Activated CD8-positive, alpha-beta T cell treated with anti-CD3 and anti-CD28 coated beads for 36 hours (primary cell): ENCODE data around the gene PFN3. TPM values are rescaled to one million over a fixed set of nuclear protein-coding genes. Genes with fewer than 3 reads are reported as not detected.

Experiments
- ATAC-seq: fragments of 200-7000 bp; cut with Tn5 transposase; one replicate; pipeline ENCODE4 v1.10.0; 2021; ENCODE audit warnings: mild to moderate bottlenecking, moderate library complexity
- CTCF ChIA-PET: fragments of 350-600 bp; sonication (Branson Sonifier 250); formaldehyde crosslinking; loops from one replicate; lab custom pipeline; 2021; ENCODE audit warnings: antibody characterized with exemption; lab: Charles Lee
- POLR2A ChIA-PET: fragments of 350-600 bp; sonication (Branson Sonifier 250); formaldehyde crosslinking; loops from one replicate; lab custom pipeline; 2021; ENCODE audit warnings: antibody characterized with exemption; lab: Charles Lee
- DNase-seq: peaks from one replicate; pipeline ENCODE4 v3.0.0-alpha.2; 2020
- H3K27ac Mint-ChIP-seq: one replicate; pipeline ENCODE4 v1.8.0; 2021; ENCODE audit warnings: mild to moderate bottlenecking, mixed read lengths
- H3K27me3 Mint-ChIP-seq: one replicate; pipeline ENCODE4 v1.8.0; 2021; ENCODE audit warnings: mixed read lengths
- H3K36me3 Mint-ChIP-seq: one replicate; pipeline ENCODE4 v1.8.0; 2021; ENCODE audit warnings: low read depth, mixed read lengths
- H3K4me1 Mint-ChIP-seq: one replicate; pipeline ENCODE4 v1.8.0; 2021; ENCODE audit warnings: low read depth, mixed read lengths
- H3K4me3 Mint-ChIP-seq: one replicate; pipeline ENCODE4 v1.8.0; 2021; ENCODE audit warnings: mild to moderate bottlenecking, moderate library complexity, mixed read lengths
- H3K9me3 Mint-ChIP-seq: one replicate; pipeline ENCODE4 v1.8.0; 2021; ENCODE audit warnings: mixed read lengths
- CTCF ChIP-seq: fragments of 200-600 bp; IDR thresholded peaks from one replicate; pipeline ENCODE4 v1.8.0; 2022; ENCODE audit warnings: antibody characterized with exemption, mild to moderate bottlenecking
- intact Hi-C: fragments of 100-400 bp; cut with micrococcal nuclease; formaldehyde crosslinking; loops from one replicate; pipeline ENCODE4 v1.10.0; 2022
- total RNA-seq, 2 experiments: library from RNA; stranded (reverse); gene quantifications; one replicate each; pipeline ENCODE4 v1.2.3, GENCODE V29; 2021

The PFN3 gene
- total RNA-seq, 2 experiments from 2014 or later: not detected

GRCh38 chr5:177355868-177356168 is 44.6 kb downstream of the PFN3 start:
- ATAC-seq (no peak), DNase-seq (no peak)
- ChIA-PET POLR2A (interaction anchor here (0.6 to 1.5 kb wide), 4 partner anchors 9 to 43 kb away, joined by 3 to 5 read pairs (median 4); no protein-coding TSS in a partner anchor), CTCF (interaction anchor here (1.2 to 6.8 kb wide), 7 partner anchors 10 to 48 kb away, joined by 3 to 55 read pairs (median 9); no protein-coding TSS in a partner anchor)
- intact Hi-C loops: loop anchor here (5.0 kb wide), 1 partner anchor 39 kb away; no protein-coding TSS in a partner anchor
- H3K27me3 Mint-ChIP-seq: no peaks in the 10 kb centered on the region
- H3K4me3 Mint-ChIP-seq: no peak overlapping the region
- peaks cover 14% of the 10 kb centered on the region for H3K9me3 Mint-ChIP-seq
- no peak overlapping the region for H3K27ac Mint-ChIP-seq
- TF ChIP-seq CTCF: no peak
- H3K36me3 Mint-ChIP-seq: peaks cover 6% of the 10 kb centered on the region
- H3K4me1 Mint-ChIP-seq: peaks cover 56% of the 10 kb centered on the region

- POLR2A ChIA-PET: interaction anchor here (1.1 to 1.5 kb wide), 4 partner anchors 9 to 43 kb away, joined by 3 to 5 read pairs (median 4); no protein-coding TSS in a partner anchor
- Mint-ChIP-seq H3K9me3 (peaks cover 14% of the 10 kb centered on the region), H3K4me3 (no peak overlapping the region), H3K36me3 (peaks cover 6% of the 10 kb centered on the region), H3K4me1 (peaks cover 59% of the 10 kb centered on the region), H3K27me3 (no peaks in the 10 kb centered on the region), H3K27ac (no peak overlapping the region)
- TF ChIP-seq CTCF: no peak
- DNase-seq (no peak), ATAC-seq (no peak)
- intact Hi-C loops: loop anchor here (5.0 kb wide), 1 partner anchor 38 kb away; no protein-coding TSS in a partner anchor
- CTCF ChIA-PET: interaction anchor here (0.7 to 6.8 kb wide), 12 partner anchors 9 to 99 kb away, joined by 3 to 55 read pairs (median 4); no protein-coding TSS in a partner anchor
Measured at GRCh38 chr5:177355162-177355867, 45.1 kb downstream of the PFN3 start.

DNA sequence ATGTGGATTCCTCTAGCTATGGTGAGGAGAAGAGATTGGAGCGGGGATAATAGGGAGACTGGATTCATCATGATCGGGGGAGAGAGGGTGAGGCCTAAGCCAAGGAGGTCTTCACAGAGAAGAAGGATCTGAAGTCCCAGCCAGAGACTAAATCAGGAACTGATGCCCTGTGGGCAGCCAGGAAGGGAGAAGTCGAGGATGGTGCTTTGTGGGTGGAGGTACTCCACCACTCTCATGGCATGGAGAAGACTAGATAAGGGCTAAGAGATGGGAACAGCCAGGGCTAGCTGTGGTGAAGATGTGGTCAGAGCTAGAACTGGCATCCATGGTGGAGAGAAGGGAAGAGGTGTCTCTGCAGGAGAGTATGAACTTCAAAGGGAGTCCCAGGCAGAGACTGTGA is 45.8 kb downstream of the PFN3 start:
- no peak for TF ChIP-seq CTCF
- Mint-ChIP-seq H3K9me3 (peaks cover 14% of the 10 kb centered on the region), H3K27me3 (no peaks in the 10 kb centered on the region), H3K27ac (no peak overlapping the region), H3K4me1 (peaks cover 59% of the 10 kb centered on the region), H3K36me3 (peaks cover 10% of the 10 kb centered on the region), H3K4me3 (no peak overlapping the region)
- ChIA-PET CTCF (interaction anchor here (0.7 to 3.2 kb wide), 10 partner anchors 14 to 100 kb away, joined by 3 to 13 read pairs (median 4); no protein-coding TSS in a partner anchor), POLR2A (interaction anchor here (1.4 to 1.5 kb wide), 3 partner anchors 12 to 27 kb away, joined by 3 to 4 read pairs (median 4); no protein-coding TSS in a partner anchor)
- intact Hi-C loops: loop anchor here (5.0 kb wide), 1 partner anchor 37 kb away; no protein-coding TSS in a partner anchor
- no peak for ATAC-seq
- no peak for DNase-seq

DNA sequence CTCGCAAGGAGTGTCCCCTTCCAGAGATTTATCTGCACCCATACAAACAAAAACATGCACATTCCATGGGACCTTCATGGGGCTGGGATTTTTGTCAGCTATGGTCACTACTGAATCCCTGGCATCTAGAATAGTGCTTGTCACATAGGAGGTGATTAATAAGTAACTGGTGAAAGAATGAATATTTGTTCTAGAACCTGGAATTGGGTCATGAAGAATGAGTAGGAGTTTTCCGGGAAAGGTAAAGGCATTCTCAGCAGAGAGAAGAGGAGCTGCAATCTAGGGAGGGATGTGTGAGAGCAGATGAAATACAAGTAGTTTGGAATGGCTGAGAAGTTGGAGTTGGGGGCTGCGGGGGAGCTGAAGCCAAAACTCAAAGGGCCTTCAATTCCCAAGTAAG is 46.2 kb downstream of the PFN3 start:
- peaks cover 58% of the 10 kb centered on the region for H3K4me1 Mint-ChIP-seq
- intact Hi-C loops: no loop called here
- H3K27me3 Mint-ChIP-seq: no peaks in the 10 kb centered on the region
- H3K27ac Mint-ChIP-seq: no peak overlapping the region
- ChIA-PET POLR2A (interaction anchor here (1.4 kb wide), 2 partner anchors 23 to 27 kb away, joined by 3 to 4 read pairs; no protein-coding TSS in a partner anchor), CTCF (interaction anchor here (0.7 to 2.6 kb wide), 8 partner anchors 15 to 100 kb away, joined by 3 to 9 read pairs (median 3); no protein-coding TSS in a partner anchor)
- no peak overlapping the region for H3K4me3 Mint-ChIP-seq
- no peak for DNase-seq
- no peak for ATAC-seq
- H3K36me3 Mint-ChIP-seq: peaks cover 11% of the 10 kb centered on the region
- TF ChIP-seq CTCF: no peak
- H3K9me3 Mint-ChIP-seq: peaks cover 14% of the 10 kb centered on the region
